GM21367 (cell line): ENCODE data around the gene TCF12.

ENCODE experiments used
- ATAC-seq: cut with Tn5 transposase; IDR thresholded peaks from one replicate; pipeline ENCODE4 v1.9.1; 2021; ENCODE audit not compliant: unreplicated experiment

The TCF12 gene

DNA sequence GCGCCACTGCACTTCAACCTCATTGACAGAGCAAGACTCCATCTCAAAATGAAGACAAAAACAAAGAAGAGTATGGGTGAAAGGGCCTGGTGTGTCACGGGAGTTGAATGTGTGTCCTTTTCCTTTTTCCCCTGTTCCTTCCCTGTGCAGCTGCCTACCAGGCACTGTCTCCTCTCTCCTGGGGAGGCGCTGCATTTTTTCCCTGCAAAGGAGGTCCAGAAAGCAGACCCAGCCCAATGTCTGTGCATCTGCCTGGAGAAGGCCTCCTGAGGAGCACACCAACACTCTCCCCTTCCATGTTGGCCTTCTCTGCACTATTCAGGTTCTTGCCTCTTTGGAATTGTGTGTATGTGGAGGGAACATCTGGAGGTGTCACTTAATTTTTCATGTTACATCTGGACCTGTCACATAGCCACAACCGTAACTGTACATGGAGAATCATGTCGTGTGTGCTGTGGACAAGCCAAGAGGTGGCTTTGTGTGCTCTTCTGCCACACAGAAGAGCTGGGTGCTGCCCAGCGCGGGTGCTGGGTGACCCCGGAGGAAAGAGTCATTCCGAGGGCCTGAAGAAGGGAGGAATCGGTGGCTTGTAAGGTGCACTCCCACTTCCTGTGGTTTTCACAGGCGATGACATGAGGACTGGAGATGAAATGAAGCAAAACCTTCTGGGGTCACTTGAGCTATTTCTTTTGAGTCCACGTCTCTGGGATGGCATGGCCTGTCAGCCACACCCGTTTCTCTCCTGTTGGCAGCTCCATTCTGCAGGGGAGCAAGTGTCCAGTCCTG lies 411.3 kb downstream of the TCF12 start:
- ATAC-seq = no peak

- ATAC-seq = no peak
Measured at GRCh38 chr15:57330619-57331340, 412.3 kb downstream of the TCF12 start.

- no peak for ATAC-seq
Measured at GRCh38 chr15:57332326-57332725, 413.9 kb downstream of the TCF12 start.

DNA sequence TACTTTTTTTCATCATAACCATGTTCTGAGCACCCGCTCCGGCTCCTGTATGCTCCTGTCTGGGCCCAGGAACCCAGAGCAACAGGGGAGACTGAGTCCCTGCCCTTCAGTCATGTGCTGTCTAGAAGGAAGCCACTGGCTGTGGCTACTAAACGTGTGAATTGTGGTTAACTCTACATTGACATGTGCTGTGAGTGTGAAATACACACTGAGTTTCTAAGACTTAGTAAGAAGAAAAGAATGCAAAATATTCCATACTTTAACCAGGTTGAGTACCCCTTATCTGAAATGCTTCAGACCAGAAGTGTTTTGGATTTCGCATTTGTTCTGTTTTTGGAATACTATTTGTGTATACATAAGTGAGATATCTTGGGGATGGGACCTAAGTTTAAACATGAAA lies 415.0 kb downstream of the TCF12 start:
- ATAC-seq = no peak

- ATAC-seq = no peak
Measured at GRCh38 chr15:57334257-57334656, 415.8 kb downstream of the TCF12 start.

DNA sequence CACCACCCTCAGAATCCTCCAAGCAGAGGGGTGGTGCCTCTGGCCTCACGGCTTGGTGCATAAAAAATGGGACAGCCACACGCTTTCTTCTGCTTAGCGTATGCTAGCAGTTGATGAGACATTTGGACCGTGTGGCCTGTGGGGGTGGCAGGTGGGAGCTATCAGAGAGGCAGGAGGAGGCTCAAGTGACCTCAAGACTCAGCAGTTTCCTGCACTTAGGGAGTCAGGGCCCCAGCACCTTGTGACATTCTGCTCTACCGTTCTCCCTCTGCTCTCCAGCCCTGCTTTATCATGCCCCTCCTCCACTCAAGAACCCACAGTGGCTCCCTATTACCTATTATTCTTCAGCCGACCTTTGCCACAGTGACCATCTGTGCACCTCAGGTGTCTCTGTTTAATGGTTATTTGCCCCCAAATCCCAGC lies 416.9 kb downstream of the TCF12 start:
- ATAC-seq = no peak

GRCh38 chr15:57335719-57336118 lies 417.3 kb downstream of the TCF12 start:
- no peak for ATAC-seq

- no peak for ATAC-seq
Measured at GRCh38 chr15:57337868-57338411, 419.5 kb downstream of the TCF12 start.

DNA sequence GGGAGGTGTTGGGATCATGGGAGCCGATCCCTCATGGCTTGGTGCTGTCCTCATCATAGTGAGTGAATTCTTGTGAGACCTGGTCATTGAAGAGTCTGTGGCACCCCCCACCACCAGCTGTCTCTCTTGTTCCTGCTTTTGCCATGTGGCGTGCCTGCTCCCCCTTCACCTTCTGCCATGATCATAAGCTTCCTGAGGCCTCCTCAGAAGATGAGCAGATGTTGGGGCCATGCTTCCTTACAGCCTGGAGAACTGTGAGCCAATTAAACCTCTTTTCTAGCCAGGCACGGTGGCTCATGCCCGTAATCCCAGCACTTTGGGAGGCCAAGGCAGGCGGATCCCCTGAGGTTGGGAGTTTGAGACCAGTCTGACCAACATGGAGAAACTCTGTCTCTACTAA lies 420.9 kb downstream of the TCF12 start:
- ATAC-seq = no peak
